ENCODE data around the gene TXNDC12. TPM values are rescaled to one million over a fixed set of nuclear protein-coding genes. Genes with fewer than 3 reads are reported as not detected.
"Not testable (repeated sequence)": the region's sequence is repeated elsewhere in the genome, so short reads cannot be mapped to it uniquely, and the experiment has no call there.

The TXNDC12 gene
- total RNA-seq, 1 experiment from 2014 or later, result 46.5 TPM

GRCh38 chr1:52055866-52056162 lies 823 bp upstream of the TXNDC12 start:
- in situ Hi-C loops (cut with HindIII; ENCODE audit: low pct_unique_long_range_greater_than_20kb, low sequenced_read_pairs), result no loop called here
- no peak for DNase-seq (ENCODE audit: low read depth)

- in situ Hi-C loops (cut with HindIII; ENCODE audit: low pct_unique_long_range_greater_than_20kb, low sequenced_read_pairs), result no loop called here
- no peak for DNase-seq (ENCODE audit: low read depth)
Observed at GRCh38 chr1:52054496-52055065, 410 bp downstream of the TXNDC12 start.

DNA sequence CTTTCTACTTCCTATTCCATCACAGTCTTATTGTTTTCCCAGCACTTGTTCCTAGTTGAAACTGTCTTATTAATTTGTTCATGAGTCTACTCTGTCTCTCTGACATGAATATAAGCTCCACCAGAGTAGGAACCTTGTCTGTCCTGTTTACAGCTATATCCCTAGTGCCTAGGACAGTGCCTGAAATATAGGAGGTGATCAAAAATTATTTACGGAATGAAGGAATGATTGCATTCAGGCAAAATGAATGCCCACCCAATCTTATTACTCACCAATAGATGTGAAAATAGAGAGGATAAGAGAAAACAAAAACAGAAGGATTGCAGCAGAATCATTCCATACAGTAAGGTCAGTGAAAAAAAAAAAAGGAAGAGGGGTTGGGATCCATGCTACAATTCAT lies 1.1 kb downstream of the TXNDC12 start:
- in situ Hi-C loops (cut with HindIII; ENCODE audit: low pct_unique_long_range_greater_than_20kb, low sequenced_read_pairs), result no loop called here
- no peak for DNase-seq (ENCODE audit: low read depth)

DNA sequence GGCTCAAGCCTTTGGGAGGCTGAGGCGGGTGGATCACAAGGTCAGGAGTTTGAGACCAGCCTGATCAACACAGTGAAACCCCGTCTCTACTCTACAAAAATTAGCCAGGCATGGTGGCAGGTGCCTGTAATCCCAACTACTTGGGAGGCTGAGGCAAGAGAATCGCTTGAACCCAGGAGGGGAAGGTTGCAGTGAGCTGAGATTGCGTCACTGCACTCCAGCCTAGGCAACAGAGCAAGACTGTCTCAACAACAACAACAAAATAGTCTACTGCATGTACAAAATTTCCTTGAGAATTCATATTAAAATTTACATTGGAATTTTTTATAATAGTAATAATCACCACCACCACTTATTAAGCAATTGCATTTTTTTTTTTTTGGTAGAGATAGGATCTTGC lies 5.7 kb downstream of the TXNDC12 start:
- in situ Hi-C loops (cut with HindIII; ENCODE audit: low pct_unique_long_range_greater_than_20kb, low sequenced_read_pairs); DNase-seq (ENCODE audit: low read depth): not testable (repeated sequence)

DNA sequence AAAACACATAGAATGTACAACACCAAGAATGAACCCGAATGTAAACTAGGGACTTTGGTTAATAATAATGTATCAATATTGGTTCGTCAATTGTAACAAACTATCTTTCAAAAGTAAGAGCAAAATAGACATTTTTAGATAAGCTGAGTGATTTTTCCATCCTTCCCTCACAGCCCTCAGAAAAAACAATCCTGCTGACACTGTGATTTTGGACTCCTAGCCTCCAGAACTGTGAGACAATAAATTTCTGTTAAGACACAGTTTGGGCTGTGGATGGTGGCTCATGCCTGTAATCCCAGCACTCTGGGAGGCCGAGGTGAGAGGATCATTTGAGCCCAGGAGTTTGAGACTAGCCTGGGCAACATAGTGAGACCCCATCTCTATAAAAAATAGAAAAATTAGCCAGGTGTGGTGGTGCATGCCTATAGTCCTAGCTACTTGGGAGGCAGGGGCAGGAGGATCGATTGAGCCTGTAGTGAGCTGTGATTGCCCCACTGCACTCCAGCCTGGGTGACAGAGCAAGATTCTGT lies 9.3 kb downstream of the TXNDC12 start:
- in situ Hi-C loops (cut with HindIII; ENCODE audit: low pct_unique_long_range_greater_than_20kb, low sequenced_read_pairs); DNase-seq (ENCODE audit: low read depth): not testable (repeated sequence)

DNA sequence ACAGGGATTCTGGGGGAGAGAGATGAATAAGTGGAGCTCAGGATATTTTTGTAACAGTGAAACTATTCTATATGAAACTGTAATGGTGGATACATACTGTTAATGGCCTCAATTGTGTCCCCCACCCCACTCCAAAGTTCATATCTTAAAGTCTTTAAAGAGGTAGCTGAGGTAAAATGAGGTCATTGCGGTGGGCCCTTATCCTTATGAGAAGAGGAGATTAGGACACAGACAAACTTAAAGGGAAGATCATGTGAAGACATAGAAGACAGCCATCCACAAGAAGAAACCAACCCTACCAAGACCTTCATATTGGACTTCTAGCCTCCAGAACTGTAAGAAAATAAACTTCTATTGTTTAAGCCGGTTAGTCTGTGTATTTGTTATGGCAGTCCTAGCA lies 9.8 kb downstream of the TXNDC12 start:
- in situ Hi-C loops (cut with HindIII; ENCODE audit: low pct_unique_long_range_greater_than_20kb, low sequenced_read_pairs), result no loop called here
- no peak for DNase-seq (ENCODE audit: low read depth)

- in situ Hi-C loops (cut with HindIII; ENCODE audit: low pct_unique_long_range_greater_than_20kb, low sequenced_read_pairs), result no loop called here
- no peak for DNase-seq (ENCODE audit: low read depth)
Observed at GRCh38 chr1:52041551-52042185, 13.3 kb downstream of the TXNDC12 start.

- no peak for DNase-seq (ENCODE audit: low read depth)
- in situ Hi-C loops (cut with HindIII; ENCODE audit: low pct_unique_long_range_greater_than_20kb, low sequenced_read_pairs), result no loop called here
Observed at GRCh38 chr1:52037909-52038308, 17.1 kb downstream of the TXNDC12 start.

DNA sequence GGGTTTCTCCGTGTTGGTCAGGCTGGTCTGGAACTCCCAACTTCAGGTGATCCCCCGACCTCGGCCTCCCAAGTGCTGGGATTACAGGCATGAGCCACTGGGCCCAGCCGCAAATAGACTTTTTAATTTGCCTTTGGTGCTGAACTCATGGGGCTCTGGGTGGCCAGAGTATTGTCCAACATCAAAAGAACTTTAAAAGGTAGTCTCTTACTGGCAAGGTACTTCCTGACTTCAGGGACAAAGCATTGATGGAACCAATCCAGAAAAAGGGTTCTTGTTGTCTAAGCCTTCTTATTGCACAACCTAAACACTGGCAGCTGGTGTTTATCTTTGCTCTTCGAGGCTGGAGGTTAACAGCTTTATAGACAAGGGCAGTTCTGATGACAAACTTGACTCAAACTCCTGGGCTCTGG lies 17.6 kb downstream of the TXNDC12 start:
- in situ Hi-C loops (cut with HindIII; ENCODE audit: low pct_unique_long_range_greater_than_20kb, low sequenced_read_pairs), result no loop called here
- no peak for DNase-seq (ENCODE audit: low read depth)

- DNase-seq (ENCODE audit: low read depth), result no peak
- in situ Hi-C loops (cut with HindIII; ENCODE audit: low pct_unique_long_range_greater_than_20kb, low sequenced_read_pairs), result no loop called here
Observed at GRCh38 chr1:52034050-52034384, 21.0 kb downstream of the TXNDC12 start.

DNA sequence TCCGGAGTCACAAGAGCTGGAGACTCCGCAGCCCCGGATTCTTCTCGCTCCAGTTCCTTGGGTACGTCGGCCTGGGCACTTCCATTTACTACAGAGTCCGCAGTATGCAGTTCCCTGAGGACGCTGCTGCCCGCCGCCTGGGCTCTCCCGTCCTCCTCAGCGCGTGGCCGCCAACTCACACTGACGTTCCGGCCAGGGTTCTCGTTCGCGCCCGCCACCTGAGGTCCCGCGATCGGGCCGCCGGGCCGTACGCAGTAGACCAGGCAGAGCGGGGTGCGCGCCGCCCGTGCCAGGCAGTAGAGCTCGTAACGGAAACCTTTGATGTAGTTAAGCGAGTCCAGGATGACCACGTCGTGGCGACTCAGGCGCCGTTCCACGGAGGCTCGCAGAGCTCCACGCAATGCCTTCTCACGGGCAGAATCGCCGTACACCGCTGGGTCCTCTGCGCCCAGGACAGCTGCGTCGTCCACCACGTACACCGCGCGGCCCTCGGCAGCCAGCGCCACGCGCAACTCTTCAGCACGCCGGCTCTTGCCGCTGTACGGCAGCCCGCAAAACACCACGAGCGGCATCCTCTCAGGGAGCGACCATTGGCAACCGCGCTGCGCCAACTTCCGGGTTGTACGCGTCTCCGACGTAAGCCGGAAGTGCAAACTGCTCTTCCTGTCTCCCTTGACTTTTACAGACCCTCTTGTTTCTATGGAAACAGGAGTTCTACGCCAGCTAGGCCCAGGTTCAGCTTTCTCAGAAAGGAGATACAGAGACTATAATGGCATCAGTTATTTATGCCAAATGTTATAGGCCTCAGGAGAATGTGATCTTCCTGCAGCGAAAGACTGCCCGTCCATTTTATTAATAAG lies 21.6 kb downstream of the TXNDC12 start, which contains the start of gene KTI12:
KTI12 (minus strand) TSS at position 621 of the 860 bp plus-strand sequence; CDS start at position 572, 49 bp downstream.
- in situ Hi-C loops (cut with HindIII; ENCODE audit: low pct_unique_long_range_greater_than_20kb, low sequenced_read_pairs), result no loop called here
- peak; percentile 83 for DNase-seq (ENCODE audit: low read depth)

GRCh38 chr1:52032785-52033131 lies 22.2 kb downstream of the TXNDC12 start:
- in situ Hi-C loops (cut with HindIII; ENCODE audit: low pct_unique_long_range_greater_than_20kb, low sequenced_read_pairs), result no loop called here
- peak; percentile 40 for DNase-seq (ENCODE audit: low read depth)

- peak; percentile 38 for DNase-seq (ENCODE audit: low read depth)
- in situ Hi-C loops (cut with HindIII; ENCODE audit: low pct_unique_long_range_greater_than_20kb, low sequenced_read_pairs), result no loop called here
Observed at GRCh38 chr1:52032124-52032784, 22.7 kb downstream of the TXNDC12 start.

- DNase-seq (ENCODE audit: low read depth); in situ Hi-C loops (cut with HindIII; ENCODE audit: low pct_unique_long_range_greater_than_20kb, low sequenced_read_pairs): not testable (repeated sequence)
Observed at GRCh38 chr1:52028839-52029238, 26.2 kb downstream of the TXNDC12 start.

DNA sequence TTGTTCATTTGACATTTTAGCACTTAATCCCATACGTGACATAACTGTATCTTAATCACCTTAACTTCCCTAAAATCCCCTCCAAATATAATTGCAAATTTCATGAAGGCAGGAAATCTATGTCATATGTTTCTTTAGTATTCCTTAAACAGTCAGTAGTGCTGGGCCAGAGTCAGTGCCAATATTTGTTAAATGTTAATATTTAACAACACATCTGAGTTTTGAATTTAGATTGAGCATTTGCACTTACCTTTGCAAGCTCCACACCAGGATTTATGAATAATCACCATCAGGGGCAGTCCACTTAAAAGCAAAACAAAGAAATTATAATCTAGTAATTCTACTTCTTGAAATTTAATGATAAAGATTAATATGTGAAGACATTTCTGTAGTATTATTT lies 26.7 kb downstream of the TXNDC12 start:
- DNase-seq (ENCODE audit: low read depth), result no peak
- in situ Hi-C loops (cut with HindIII; ENCODE audit: low pct_unique_long_range_greater_than_20kb, low sequenced_read_pairs), result no loop called here

DNA sequence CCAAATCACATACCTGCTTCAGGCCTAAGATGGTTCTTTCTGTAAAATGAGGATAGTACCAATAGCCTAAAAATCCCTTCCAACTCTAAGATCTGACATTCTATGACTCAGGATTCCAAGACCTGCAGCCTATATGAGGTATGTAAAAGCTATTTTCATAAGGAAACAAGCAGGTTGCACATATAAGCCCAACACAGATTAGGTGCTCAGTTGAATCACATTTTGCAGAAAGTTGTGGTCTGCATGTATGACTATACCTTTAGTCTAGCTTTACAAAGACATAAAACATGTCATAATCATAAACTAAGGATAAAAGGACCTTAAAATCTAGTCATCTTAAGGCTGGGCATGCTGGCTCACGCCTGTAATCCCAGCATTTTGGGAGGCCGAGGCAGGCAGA lies 28.7 kb downstream of the TXNDC12 start:
- in situ Hi-C loops (cut with HindIII; ENCODE audit: low pct_unique_long_range_greater_than_20kb, low sequenced_read_pairs), result no loop called here
- no peak for DNase-seq (ENCODE audit: low read depth)

- no peak for DNase-seq (ENCODE audit: low read depth)
- in situ Hi-C loops (cut with HindIII; ENCODE audit: low pct_unique_long_range_greater_than_20kb, low sequenced_read_pairs), result no loop called here
Observed at GRCh38 chr1:52022133-52022532, 32.9 kb downstream of the TXNDC12 start.

DNA sequence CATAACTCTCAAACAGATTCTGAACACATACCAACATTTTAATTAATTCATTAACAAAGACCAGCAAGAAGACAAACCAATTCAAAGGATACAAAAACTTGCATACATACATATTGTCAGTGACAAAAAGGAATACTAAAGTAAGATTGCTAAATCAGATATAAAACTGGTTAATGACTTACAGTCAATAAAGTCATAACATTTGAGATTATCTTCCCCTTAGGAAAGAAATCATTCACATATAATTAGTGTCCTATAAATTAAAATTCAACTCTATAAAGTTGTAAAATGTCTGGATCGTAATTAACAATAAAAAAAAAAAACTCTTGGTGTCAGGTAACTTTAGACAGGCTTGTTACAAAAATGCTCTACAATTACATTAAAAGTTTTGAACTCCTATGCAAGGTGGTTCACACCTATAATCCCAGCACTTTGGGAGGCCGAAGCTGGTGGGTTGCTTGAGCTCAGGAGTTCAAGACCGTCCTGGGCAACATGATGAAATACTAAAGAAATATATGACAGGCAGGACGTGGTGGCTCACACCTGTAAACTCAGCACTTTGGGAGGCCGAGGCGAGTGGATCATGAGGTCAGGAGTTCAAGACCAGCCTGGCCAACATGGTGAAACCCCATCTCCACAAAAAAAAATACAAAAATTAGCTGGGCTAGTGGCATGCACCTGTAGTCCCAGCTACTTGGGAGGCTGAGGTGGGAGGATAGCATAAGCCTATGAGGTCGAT lies 46.8 kb downstream of the TXNDC12 start:
- no peak for DNase-seq (ENCODE audit: low read depth)
- in situ Hi-C loops (cut with HindIII; ENCODE audit: low pct_unique_long_range_greater_than_20kb, low sequenced_read_pairs), result no loop called here
